Measurements from ENCODE around the gene GSX1. TPM values are rescaled to one million over a fixed set of nuclear protein-coding genes. Genes with fewer than 3 reads are reported as not detected.

The GSX1 gene
- total RNA-seq, 1 donor from 2014 or later = not detected

Small RNAs within 50 kb of the gene (small RNA-seq; reads per million reads assigned to genes)
- not detected for gene RNU6-73P

Other genes with a start within 250 kb of the GSX1 start
- 4.2 TPM for gene LNX2, start 172.0 kb upstream of the GSX1 start, total RNA-seq
- 69.9 TPM for gene POLR1D, start 170.6 kb upstream of the GSX1 start, total RNA-seq
- gene PDX1, start 127.5 kb downstream of the GSX1 start, total RNA-seq = not detected
- gene CDX2, start 176.8 kb downstream of the GSX1 start, total RNA-seq = not detected
- gene URAD, start 196.2 kb downstream of the GSX1 start, total RNA-seq = not detected